Hypothalamus (tissue), 51 donors: ENCODE measurements around the gene SCP2.
A peak's percentile ranks its signal among the peaks of the same experiment; 100 is the strongest.

Source experiments
- DNase-seq, 51 donors: peaks; one replicate each; lab custom pipeline; 2025; lab: John Stamatoyannopoulos, UW

The SCP2 gene

GRCh38 chr1:53025034-53025768, 98.1 kb downstream of the SCP2 start:
- peak in 1 of 51 donors; percentile 1 for DNase-seq

- DNase-seq: no peak
Measured at GRCh38 chr1:53025769-53026112, 98.7 kb downstream of the SCP2 start.

- no peak for DNase-seq
Measured at GRCh38 chr1:53026254-53026653, 99.2 kb downstream of the SCP2 start.

GRCh38 chr1:53031732-53032131, 104.7 kb downstream of the SCP2 start:
- no peak for DNase-seq

GRCh38 chr1:53037159-53037558, 110.1 kb downstream of the SCP2 start:
- no peak for DNase-seq

GRCh38 chr1:53038566-53038965, 111.5 kb downstream of the SCP2 start:
- DNase-seq: no peak

- no peak for DNase-seq
Measured at GRCh38 chr1:53043271-53043670, 116.2 kb downstream of the SCP2 start.

- DNase-seq: no peak
Measured at GRCh38 chr1:53044926-53045325, 117.8 kb downstream of the SCP2 start.

GRCh38 chr1:53046930-53047329, 119.9 kb downstream of the SCP2 start:
- peak in 2 of 51 donors; percentile 16 to 42 for DNase-seq

GRCh38 chr1:53047737-53048736, 121.0 kb downstream of the SCP2 start:
- no peak for DNase-seq

- DNase-seq: peak in 10 of 51 donors; percentile 12 to 39 (median 29)
Measured at GRCh38 chr1:53048960-53049573, 122.0 kb downstream of the SCP2 start.

- DNase-seq: no peak
Measured at GRCh38 chr1:53049574-53049967, 122.5 kb downstream of the SCP2 start.

- no peak for DNase-seq
Measured at GRCh38 chr1:53050310-53050709, 123.2 kb downstream of the SCP2 start.

- DNase-seq: no peak
Measured at GRCh38 chr1:53051676-53052075, 124.6 kb downstream of the SCP2 start.

- no peak for DNase-seq
Measured at GRCh38 chr1:53057127-53057526, 130.1 kb downstream of the SCP2 start.

GRCh38 chr1:53060579-53060978, 133.5 kb downstream of the SCP2 start:
- no peak for DNase-seq

- DNase-seq: no peak
Measured at GRCh38 chr1:53061123-53061858, 134.2 kb downstream of the SCP2 start.

GRCh38 chr1:53061859-53062707, 135.0 kb downstream of the SCP2 start, which contains the start of gene PODN:
Gene PODN (plus strand): TSS chr1:53062213. CDS start chr1:53069856, 7,643 bp downstream.
- peak in 3 of 51 donors; percentile 12 to 16 (median 15) for DNase-seq
